GM18511 (cell line): ENCODE measurements around the gene LCN6.
A peak's percentile ranks its signal among the peaks of the same experiment; 100 is the strongest.

ENCODE experiments used
- ATAC-seq: cut with Tn5 transposase; IDR thresholded peaks from one replicate; pipeline ENCODE4 v1.9.1; 2021; ENCODE audit warnings: mild to moderate bottlenecking, moderate library complexity; ENCODE audit not compliant: unreplicated experiment

Gene LCN6

DNA sequence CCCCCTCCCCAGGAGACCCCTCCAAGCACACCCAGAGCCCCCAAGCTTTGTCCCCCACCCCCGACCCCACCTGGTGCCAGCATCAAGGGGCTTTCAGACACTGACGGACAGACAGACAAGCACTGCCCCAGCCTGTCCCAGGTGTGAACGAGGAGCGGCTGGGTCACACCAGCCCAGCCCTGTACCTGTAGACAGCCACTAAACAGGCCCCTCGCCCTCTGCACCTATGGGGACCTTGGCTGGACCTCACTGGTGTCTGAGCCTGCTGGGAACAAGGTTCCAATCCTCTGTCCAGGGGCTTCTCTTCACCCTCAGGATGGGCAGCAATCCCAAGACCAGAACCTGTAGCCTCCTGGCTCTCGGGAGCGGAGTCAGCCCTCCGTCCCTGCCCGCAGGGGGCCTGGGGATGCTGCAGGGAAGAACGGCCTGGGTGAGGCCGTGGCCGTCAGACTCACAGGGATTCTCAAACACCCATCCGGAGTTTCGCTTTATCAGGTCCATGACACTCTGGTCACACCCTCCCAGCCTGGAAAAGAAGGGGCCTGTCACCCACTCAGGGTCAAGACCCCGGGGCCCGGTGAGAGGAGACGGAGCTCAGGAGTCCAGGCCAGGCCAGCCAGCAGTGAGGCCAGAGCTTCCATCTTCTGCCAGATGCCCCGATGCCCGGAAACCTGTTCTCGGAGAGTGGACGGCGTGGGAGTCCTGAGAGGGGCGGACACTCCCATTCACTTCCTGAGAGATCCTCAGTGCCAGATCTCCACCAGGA is 2.8 kb downstream of the LCN6 start:
- no peak for ATAC-seq

DNA sequence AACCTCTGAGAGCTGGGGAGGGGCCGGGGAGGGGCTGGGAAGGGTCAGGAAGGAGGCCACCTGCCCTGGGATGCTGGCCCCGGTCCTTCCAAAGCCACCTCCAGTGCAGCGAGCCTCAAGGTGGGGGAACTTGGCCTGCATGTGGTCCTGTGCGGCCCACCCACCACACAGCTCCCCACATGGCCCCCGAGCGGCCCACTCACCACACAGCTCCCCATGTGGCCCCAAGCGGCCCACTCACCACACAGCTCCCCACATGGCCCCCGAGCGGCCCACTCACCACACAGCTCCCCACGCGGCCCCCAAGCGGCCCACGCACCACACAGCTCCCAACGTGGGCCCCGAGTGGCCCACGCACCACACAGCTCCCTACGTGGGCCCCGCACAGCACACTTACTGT is 3.6 kb downstream of the LCN6 start:
- ATAC-seq = no peak

GRCh38 chr9:136743639-136744211 is 4.6 kb downstream of the LCN6 start:
- ATAC-seq = no peak

DNA sequence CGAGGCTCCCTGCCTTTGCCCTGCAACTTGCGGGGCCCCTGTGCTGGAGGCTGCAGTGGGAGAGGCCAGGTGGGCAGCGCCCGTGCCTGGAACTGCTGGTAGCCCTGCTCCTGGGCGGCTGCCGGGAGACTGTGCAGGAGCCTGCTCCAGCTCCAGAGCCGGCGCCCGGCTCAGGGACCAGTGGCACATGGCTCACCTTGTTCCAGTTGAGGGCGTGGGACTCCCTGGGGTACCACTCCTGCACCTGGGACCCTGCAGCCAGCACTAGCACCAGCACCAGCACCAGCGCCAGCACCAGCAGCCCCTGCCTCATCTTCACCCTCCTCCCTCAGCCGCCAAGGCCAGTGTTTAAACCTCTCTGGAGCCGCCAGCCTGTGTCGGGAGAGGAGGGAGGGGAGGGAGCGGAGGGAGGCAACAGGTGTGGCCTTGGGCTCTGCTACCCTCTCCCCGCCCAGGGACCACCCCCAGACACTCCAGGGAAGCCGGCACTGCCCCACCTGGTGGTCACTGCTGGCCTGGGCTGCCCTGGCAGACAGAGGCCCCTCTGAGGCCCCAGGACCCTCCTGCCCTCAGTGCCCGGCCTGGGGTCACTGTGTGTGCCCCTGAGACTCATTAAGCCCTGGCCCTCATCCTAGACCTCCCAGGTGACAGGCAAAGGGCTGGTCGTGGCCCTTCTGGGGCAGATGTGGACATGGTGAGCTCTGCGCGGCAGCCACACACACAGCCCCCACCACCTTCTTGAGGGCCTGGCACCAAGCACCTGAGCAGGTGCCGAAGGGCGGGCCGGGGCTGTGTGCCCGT is 5.5 kb downstream of the LCN6 start, which contains the start of gene LCN10:
Gene LCN10 (minus strand): TSS at position 350 of the 801 bp plus-strand sequence. CDS start 37 bp downstream, at position 313.
- ATAC-seq = no peak

GRCh38 chr9:136741883-136742571 is 6.3 kb downstream of the LCN6 start:
- no peak for ATAC-seq

- no peak for ATAC-seq
Measured at GRCh38 chr9:136740971-136741882, 7.1 kb downstream of the LCN6 start.

GRCh38 chr9:136740491-136740890 is 7.8 kb downstream of the LCN6 start:
- ATAC-seq = no peak

DNA sequence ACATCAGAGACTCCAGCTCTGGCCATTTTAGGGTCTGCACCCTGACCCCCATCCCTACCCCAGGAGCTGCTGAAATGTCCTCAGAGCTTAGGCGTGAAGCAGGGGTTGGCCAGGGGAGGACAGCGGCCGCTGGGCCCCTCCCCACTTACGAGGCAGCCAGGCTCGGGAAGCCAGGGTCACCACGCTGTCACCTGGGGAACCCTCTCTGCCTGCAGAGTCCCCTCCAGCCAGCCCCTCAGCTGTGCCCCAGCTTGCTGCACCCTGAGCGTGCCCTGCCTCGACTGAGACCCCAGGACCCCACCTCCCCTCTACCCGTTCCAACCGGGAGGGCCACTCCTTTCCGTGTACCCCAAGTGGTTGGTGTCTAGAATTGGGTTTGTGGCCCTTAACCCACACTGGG is 8.3 kb downstream of the LCN6 start:
- no peak for ATAC-seq

- ATAC-seq = no peak
Measured at GRCh38 chr9:136739509-136739908, 8.8 kb downstream of the LCN6 start.

DNA sequence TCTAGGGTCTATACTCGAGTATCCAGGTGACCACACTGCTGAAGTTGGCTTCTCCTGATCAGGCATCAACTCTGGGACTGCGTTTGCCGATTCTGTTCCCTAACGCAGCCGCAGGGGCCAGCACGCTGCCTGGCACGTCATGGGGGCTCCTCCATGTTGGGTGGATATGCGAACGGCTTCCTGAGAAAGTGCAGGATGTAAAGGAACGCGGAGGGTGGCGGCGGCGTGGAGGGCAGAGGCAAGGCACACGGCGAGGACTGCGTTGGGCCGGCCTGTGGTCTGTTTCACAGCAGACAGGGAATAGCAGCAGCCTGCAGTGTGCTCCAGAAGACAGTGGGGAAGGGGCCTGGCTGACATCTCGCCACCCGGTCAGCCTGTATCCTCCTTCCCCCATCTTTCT is 9.4 kb downstream of the LCN6 start:
- no peak for ATAC-seq

DNA sequence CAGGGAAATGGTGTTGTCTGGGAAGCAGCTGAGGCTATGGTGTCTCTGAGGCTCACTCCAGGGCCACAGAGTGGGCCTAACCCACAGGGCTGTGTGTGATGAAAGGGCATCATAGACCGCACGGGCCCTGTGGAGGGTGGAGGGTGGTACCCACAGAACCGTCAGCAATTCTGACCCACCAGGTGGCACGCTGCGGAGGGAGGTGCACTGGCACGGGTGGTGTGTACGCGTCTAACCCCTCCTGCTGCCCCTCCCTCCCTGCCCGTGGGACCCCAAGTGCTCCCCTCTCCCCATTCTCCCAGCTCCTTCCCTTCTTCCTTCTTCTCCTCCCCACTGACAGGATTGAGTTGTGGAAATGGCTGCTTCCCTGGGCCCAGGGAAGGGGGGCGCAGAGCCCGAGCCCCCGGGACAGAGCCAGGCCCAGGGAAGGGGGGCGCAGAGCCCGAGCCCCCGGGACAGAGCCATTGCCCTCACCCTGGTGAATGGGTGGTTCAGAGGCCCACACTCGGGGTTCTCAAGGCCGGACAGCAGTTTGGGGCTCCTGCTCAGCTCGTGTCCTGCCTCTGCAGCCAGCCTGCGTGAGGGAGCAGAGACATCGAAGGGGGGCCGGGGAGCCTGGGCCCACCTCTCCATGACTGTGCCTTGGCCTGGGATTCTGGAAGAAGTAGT is 12.4 kb downstream of the LCN6 start:
- ATAC-seq = no peak

DNA sequence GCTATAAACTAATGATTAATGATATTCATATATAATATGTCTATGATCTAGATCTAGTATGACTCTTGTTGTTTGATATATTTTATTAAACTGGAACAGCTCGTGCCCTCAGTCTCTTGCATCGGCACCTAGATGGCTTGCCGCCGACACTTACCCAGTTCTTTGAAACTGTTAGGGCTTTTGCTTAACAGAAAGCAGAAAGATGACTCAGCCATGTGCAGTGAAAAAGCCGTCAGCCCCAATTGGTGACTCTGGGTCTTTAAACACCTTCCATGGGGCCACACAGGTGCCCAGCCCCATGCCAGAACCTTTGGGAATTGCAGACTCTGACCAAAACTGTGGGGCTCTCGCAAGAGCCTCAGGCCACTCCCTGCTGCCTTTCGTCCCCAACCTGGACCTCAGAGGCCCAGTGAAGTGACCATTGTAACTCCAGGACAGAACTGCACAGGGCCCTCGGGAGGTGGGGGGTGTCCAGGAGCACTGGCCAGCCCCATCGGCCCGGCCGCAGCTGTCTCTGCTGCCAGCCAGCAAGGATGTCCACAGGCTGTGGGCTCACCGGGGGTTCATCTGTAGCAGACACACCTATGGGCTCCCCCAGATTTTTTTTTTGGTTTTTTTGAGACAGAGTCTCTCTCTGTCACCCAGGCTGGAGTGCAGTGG is 13.4 kb downstream of the LCN6 start:
- no peak for ATAC-seq

DNA sequence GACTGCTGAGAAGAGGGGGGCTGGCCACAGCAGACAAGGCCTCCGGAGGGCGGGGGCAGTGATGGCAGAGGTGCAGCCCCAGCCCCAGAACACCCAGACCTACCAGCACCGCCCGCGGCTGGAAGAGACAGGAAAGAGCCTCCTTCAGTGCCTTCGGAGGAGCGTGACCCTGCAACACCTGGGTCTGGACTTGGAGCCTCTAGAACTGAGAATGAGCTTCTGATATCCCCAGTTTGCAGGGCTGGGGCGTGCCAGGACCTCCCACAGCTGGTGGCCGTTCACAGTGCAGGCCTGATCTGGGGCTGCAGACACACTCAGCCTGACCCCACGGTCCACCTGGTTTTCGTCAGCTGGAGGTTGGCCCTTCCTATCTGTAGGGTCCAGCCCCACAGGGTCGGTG is 14.7 kb downstream of the LCN6 start:
- no peak for ATAC-seq

- no peak for ATAC-seq
Measured at GRCh38 chr9:136732444-136733178, 15.7 kb downstream of the LCN6 start.

- no peak for ATAC-seq
Measured at GRCh38 chr9:136729926-136730325, 18.4 kb downstream of the LCN6 start.

GRCh38 chr9:136729144-136729543 is 19.2 kb downstream of the LCN6 start:
- ATAC-seq = no peak

- ATAC-seq = peak; percentile 30
Measured at GRCh38 chr9:136728548-136729123, 19.7 kb downstream of the LCN6 start.

DNA sequence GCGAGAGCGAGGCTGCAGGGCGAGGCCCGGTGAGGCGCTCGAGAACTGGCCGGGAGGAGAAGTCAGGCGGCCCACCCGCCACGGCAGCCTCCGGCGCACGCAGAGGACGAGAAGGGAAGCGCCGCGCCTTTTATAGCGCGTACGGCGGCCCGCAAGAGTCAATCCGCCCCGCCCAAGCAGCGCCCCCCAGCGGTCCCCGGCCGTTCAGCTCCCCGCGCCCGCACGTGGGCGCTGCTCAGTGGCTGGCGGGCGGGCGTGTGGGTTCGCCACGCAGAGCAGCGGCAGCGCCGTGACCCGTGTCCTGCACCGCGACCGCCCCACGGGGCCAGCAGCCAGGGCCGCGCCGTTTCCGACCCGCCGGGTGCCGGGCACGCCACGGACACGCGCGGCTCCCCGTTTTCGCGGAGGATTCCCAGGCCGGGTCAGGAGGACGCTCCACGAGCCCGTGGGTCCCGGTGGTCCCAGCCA is 20.2 kb downstream of the LCN6 start:
- peak; percentile 65 for ATAC-seq
